Astrocyte of the spinal cord (primary cell): ENCODE measurements around the gene CTPS1.

Experiments used
- DNase-seq: peaks from one replicate; pipeline ENCODE4 v3.0.0; 2011; ENCODE audit warnings: low read depth, low spot score
- H3K4me3 ChIP-seq: 2 replicates; pipeline ENCODE4 v1.5.1; 2011; ENCODE audit warnings: low read depth, mild to moderate bottlenecking, low read length, moderate library complexity
- CTCF ChIP-seq: IDR thresholded peaks from 2 replicates; pipeline ENCODE4 v1.5.1; 2012; ENCODE audit warnings: low read depth, mild to moderate bottlenecking, low read length, inconsistent platforms
- in situ Hi-C: cut with HindIII; loops from 2 replicates; pipeline ENCODE4 v1.10.0; 2017; ENCODE audit warnings: low sequenced_read_pairs

Gene CTPS1

GRCh38 chr1:41013024-41013423 is 33.5 kb downstream of the CTPS1 start:
- in situ Hi-C loops = no loop called here
- TF ChIP-seq CTCF = no peak
- no peak for DNase-seq
- H3K4me3 ChIP-seq = no peak overlapping the region

- in situ Hi-C loops = no loop called here
- no peak for DNase-seq
- TF ChIP-seq CTCF = no peak
- H3K4me3 ChIP-seq = no peak overlapping the region
These were observed 34.3 kb downstream of the CTPS1 start for GRCh38 chr1:41013796-41014195.

GRCh38 chr1:41014871-41015270 is 35.4 kb downstream of the CTPS1 start:
- no peak overlapping the region for H3K4me3 ChIP-seq
- DNase-seq = no peak
- no peak for TF ChIP-seq CTCF
- in situ Hi-C loops = no loop called here

- no peak for DNase-seq
- TF ChIP-seq CTCF = no peak
- no peak overlapping the region for H3K4me3 ChIP-seq
- in situ Hi-C loops = no loop called here
These were observed 35.9 kb downstream of the CTPS1 start for GRCh38 chr1:41015281-41015896.

- no peak for TF ChIP-seq CTCF
- in situ Hi-C loops = no loop called here
- no peak overlapping the region for H3K4me3 ChIP-seq
- no peak for DNase-seq
These were observed 36.5 kb downstream of the CTPS1 start for GRCh38 chr1:41015897-41016470.

GRCh38 chr1:41017141-41018017 is 37.9 kb downstream of the CTPS1 start:
- TF ChIP-seq CTCF = no peak
- in situ Hi-C loops = no loop called here
- H3K4me3 ChIP-seq = no peak overlapping the region
- no peak for DNase-seq
